Measurements from ENCODE around the gene IFNL4.

GRCh38 chr19:39208175-39208795 is 40.4 kb downstream of the IFNL4 start:
- no peak for TF ChIP-seq GLIS3 (CRISPR knock-in tag; IDR thresholded peaks at IDR 0.05)
- TF ChIP-seq ARNTL (CRISPR knock-in tag; IDR thresholded peaks at IDR 0.05; ENCODE audit: borderline replicate concordance, low read depth): no peak
- no peak for TF ChIP-seq OSR1 (CRISPR knock-in tag; IDR thresholded peaks at IDR 0.05)
- no peak for TF ChIP-seq PATZ1 (CRISPR knock-in tag; IDR thresholded peaks at IDR 0.05; ENCODE audit: borderline replicate concordance)
- no peak for TF ChIP-seq ESRRG (CRISPR knock-in tag; IDR thresholded peaks at IDR 0.05)
- no peak for TF ChIP-seq RARB (CRISPR knock-in tag; IDR thresholded peaks at IDR 0.05)
- TF ChIP-seq ZNF8 (CRISPR knock-in tag; IDR thresholded peaks at IDR 0.05): no peak
- no peak for TF ChIP-seq ZFP3 (CRISPR knock-in tag; IDR thresholded peaks at IDR 0.05)
